Neuronal stem cell (in vitro differentiated cells): ENCODE results near the gene KTN1.

Experiments used
- DNase-seq: peaks from one replicate; pipeline ENCODE4 v3.0.0-alpha.2; 2013; ENCODE audit warnings: low spot score
- H2AFZ ChIP-seq: one replicate; pipeline ENCODE4 v1.6.1; 2013; ENCODE audit warnings: mild to moderate bottlenecking, low read length, inconsistent platforms
- H2AK5ac ChIP-seq: 2 replicates; pipeline ENCODE4 v1.6.1; 2013; ENCODE audit warnings: low read depth, mild to moderate bottlenecking, inconsistent platforms, low read length, moderate library complexity, mixed read lengths
- H2BK120ac ChIP-seq: 2 replicates; pipeline ENCODE4 v1.6.1; 2013; ENCODE audit warnings: low read depth, mild to moderate bottlenecking, inconsistent platforms, low read length, moderate library complexity, mixed read lengths
- H2BK12ac ChIP-seq: one replicate; pipeline ENCODE4 v1.6.1; 2013; ENCODE audit warnings: low read length, inconsistent platforms
- H2BK15ac ChIP-seq: 2 replicates; pipeline ENCODE4 v1.6.1; 2013; ENCODE audit warnings: mild to moderate bottlenecking, low read length, inconsistent platforms, mixed read lengths
- H2BK5ac ChIP-seq: one replicate; pipeline ENCODE4 v1.6.1; 2013; ENCODE audit warnings: inconsistent platforms, mild to moderate bottlenecking, low read length, moderate library complexity
- H3K14ac ChIP-seq: one replicate; pipeline ENCODE4 v1.6.1; 2013; ENCODE audit warnings: low read length, inconsistent platforms
- H3K18ac ChIP-seq: 2 replicates; pipeline ENCODE4 v1.6.1; 2013; ENCODE audit warnings: low read length, inconsistent platforms
- H3K23ac ChIP-seq: 2 replicates; pipeline ENCODE4 v1.6.1; 2013; ENCODE audit warnings: low read depth, mild to moderate bottlenecking, mixed read lengths, low read length, inconsistent platforms; ENCODE audit not compliant: poor library complexity
- H3K27ac ChIP-seq: replicated peaks from 3 replicates; pipeline ENCODE4 v1.5.1; 2013; ENCODE audit warnings: low read length, inconsistent platforms
- H3K27me3 ChIP-seq, 3 experiments: 2 replicates each; pipeline ENCODE4 v1.6.1; 2013; ENCODE audit warnings: low read length in 3 of 3, mild to moderate bottlenecking in 2 of 3, inconsistent platforms in 1 of 3, low read depth in 1 of 3, mixed read lengths in 1 of 3, moderate library complexity in 1 of 3; ENCODE audit not compliant: control insufficient read depth in 3 of 3, insufficient read depth in 3 of 3
- H3K36me3 ChIP-seq, 2 donors: replicated peaks in 1 of 2; 2 replicates each; pipeline ENCODE4 v1.6.1; 2013; ENCODE audit warnings: low read length in 2 of 2; ENCODE audit not compliant: control insufficient read depth in 2 of 2, insufficient read depth in 2 of 2
- H3K4ac ChIP-seq: 2 replicates; pipeline ENCODE4 v1.6.1; 2013; ENCODE audit warnings: inconsistent platforms, mild to moderate bottlenecking, low read length, moderate library complexity
- H3K4me1 ChIP-seq, 2 donors: 1 replicate in 1 of 2; 2 replicates in 1 of 2; pipeline ENCODE4 v1.6.1; 2013; ENCODE audit warnings: low read length in 2 of 2, low read depth in 1 of 2; ENCODE audit not compliant: control insufficient read depth in 2 of 2, insufficient read depth in 1 of 2
- H3K4me2 ChIP-seq: one replicate; pipeline ENCODE4 v1.6.1; 2013; ENCODE audit warnings: mild to moderate bottlenecking, low read length, inconsistent platforms; ENCODE audit not compliant: insufficient read depth, poor library complexity, severe bottlenecking
- H3K4me3 ChIP-seq, 2 donors: 2 replicates each; pipeline ENCODE4 v1.5.1; 2013; ENCODE audit warnings: low read length in 2 of 2, mild to moderate bottlenecking in 2 of 2, inconsistent platforms in 1 of 2, moderate library complexity in 1 of 2
- H3K79me1 ChIP-seq: one replicate; pipeline ENCODE4 v1.6.1; 2013; ENCODE audit warnings: low read depth, mild to moderate bottlenecking, inconsistent platforms, low read length, moderate library complexity
- H3K9ac ChIP-seq: one replicate; pipeline ENCODE4 v1.6.1; 2013; ENCODE audit warnings: mild to moderate bottlenecking, low read depth, low read length, inconsistent platforms; ENCODE audit not compliant: poor library complexity
- H3K9me3 ChIP-seq, 2 donors: replicated peaks in 1 of 2; 2 replicates each; pipeline versions ENCODE3 to v1.6.1; 2013; ENCODE audit warnings: low read length in 2 of 2, mild to moderate bottlenecking in 2 of 2, inconsistent platforms in 1 of 2, low read depth in 1 of 2, mixed read lengths in 1 of 2, moderate library complexity in 1 of 2; ENCODE audit not compliant: control insufficient read depth in 2 of 2, insufficient read depth in 1 of 2
- H4K8ac ChIP-seq: one replicate; pipeline ENCODE4 v1.6.1; 2013; ENCODE audit warnings: low read depth, mild to moderate bottlenecking, inconsistent platforms, low read length, moderate library complexity
- H4K91ac ChIP-seq: one replicate; pipeline ENCODE4 v1.6.1; 2013; ENCODE audit warnings: low read length, low read depth, mild to moderate bottlenecking, inconsistent platforms; ENCODE audit not compliant: poor library complexity
- WGBS, 2 donors: extraction: QIAGEN DNeasy Blood & Tissue Kit; methylation state at CpG; one replicate each; pipeline ENCODE4 v1.1.7; 2013; ENCODE audit warnings: missing lambda C conversion rate in 2 of 2, mixed read lengths in 1 of 2; ENCODE audit not compliant: insufficient read length in 2 of 2, insufficient replicate concordance in 1 of 2; ENCODE audit errors: extremely low coverage in 2 of 2; 5-methylcytosine and 5-hydroxymethylcytosine counted together

Gene KTN1

GRCh38 chr14:55553791-55554190, 26.2 kb upstream of the KTN1 start:
- no peak overlapping the region for H3K23ac ChIP-seq
- H2BK12ac ChIP-seq: no peak overlapping the region
- H4K91ac ChIP-seq: no peak overlapping the region
- no peak overlapping the region for H2AK5ac ChIP-seq
- no peak overlapping the region for H3K27ac ChIP-seq
- no peak overlapping the region for H3K4me3 ChIP-seq
- no peak overlapping the region for H2BK120ac ChIP-seq
- H4K8ac ChIP-seq: no peak overlapping the region
- H2BK5ac ChIP-seq: no peak overlapping the region
- no peak for DNase-seq
- peaks cover 0 to 1% of the 10 kb centered on the region in 2 donors for H3K36me3 ChIP-seq
- H3K27me3 ChIP-seq: no peaks in the 10 kb centered on the region
- H3K4me1 ChIP-seq: peaks cover 4% of the 10 kb centered on the region in 2 donors
- WGBS, 2 donors: no CpG with 5 or more reads among the region's 2 CpGs
- no peak overlapping the region for H3K4ac ChIP-seq
- peaks cover 0 to 7% of the 10 kb centered on the region in 2 donors for H3K9me3 ChIP-seq
- no peak overlapping the region for H2AFZ ChIP-seq
- H3K79me1 ChIP-seq: no peaks in the 10 kb centered on the region
- no peak overlapping the region for H3K9ac ChIP-seq
- H3K4me2 ChIP-seq: no peak overlapping the region
- H3K18ac ChIP-seq: no peak overlapping the region
- no peak overlapping the region for H2BK15ac ChIP-seq
- H3K14ac ChIP-seq: no peak overlapping the region

DNA sequence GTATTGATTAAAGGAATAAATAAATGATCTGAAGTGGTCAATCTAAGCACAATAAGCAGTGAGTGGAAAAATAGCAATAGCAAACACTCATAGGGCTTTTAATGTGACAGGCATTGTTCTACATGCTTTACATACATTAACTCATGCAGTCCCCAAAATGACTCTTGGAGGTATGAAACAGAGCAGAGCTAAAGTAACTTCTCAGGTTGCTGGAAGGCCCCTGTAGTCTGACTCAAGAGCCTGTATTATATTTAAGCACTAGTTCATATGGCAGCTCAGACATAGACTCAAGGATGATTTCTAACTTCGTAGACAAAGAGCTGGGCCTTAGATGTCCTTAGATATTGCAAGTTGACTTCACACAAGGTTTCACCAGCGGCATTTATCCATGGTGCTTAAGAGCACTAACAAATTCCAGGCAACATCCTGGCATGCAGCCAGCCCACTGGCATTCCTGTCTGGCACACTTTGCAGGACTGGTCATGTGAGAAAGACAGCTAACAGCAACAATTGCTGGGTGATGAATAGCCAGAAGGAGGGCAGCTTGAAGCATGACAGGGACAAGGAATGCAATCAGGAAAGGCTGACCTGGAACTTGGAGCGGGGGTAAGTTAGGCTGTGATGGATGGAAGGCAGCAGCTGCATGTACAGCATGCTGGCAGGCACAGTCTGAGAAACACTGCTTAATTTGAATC, 22.9 kb upstream of the KTN1 start:
- no peaks in the 10 kb centered on the region for H3K79me1 ChIP-seq
- H2BK5ac ChIP-seq: no peak overlapping the region
- no CpG with 5 or more reads among the region's 3 CpGs for WGBS, 2 donors
- H3K36me3 ChIP-seq: peaks cover 0 to 7% of the 10 kb centered on the region in 2 donors
- H3K27me3 ChIP-seq: no peaks in the 10 kb centered on the region
- H3K9ac ChIP-seq: no peak overlapping the region
- H3K23ac ChIP-seq: no peak overlapping the region
- H3K27ac ChIP-seq: no peak overlapping the region
- H2AFZ ChIP-seq: no peak overlapping the region
- H3K4me3 ChIP-seq: no peak overlapping the region
- no peak overlapping the region for H4K8ac ChIP-seq
- DNase-seq: no peak
- no peak overlapping the region for H3K18ac ChIP-seq
- H3K4me1 ChIP-seq: peaks cover 4% of the 10 kb centered on the region in 2 donors
- no peak overlapping the region for H3K4ac ChIP-seq
- no peak overlapping the region for H2AK5ac ChIP-seq
- peaks cover 0 to 7% of the 10 kb centered on the region in 2 donors for H3K9me3 ChIP-seq
- no peak overlapping the region for H4K91ac ChIP-seq
- H2BK120ac ChIP-seq: no peak overlapping the region
- H3K14ac ChIP-seq: no peak overlapping the region
- no peak overlapping the region for H3K4me2 ChIP-seq
- H2BK15ac ChIP-seq: no peak overlapping the region
- H2BK12ac ChIP-seq: no peak overlapping the region

DNA sequence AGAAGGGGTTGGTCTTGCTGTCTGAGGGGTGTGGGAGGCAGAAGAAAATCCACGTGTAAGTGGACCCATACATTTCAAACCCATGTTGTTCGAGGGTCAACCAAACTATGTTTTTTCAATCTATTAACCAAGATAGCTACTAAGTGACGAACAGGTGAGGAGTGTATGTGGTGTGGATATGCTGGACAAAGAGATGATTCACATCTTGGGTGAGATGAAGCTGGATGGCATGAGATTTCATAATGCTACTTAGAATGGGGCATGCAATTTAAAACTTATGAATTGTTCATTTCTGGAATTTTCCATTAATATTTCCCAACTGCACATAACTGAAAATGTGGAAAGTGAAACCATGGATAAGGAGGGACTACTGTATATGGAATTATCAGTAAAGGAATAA, 17.9 kb upstream of the KTN1 start:
- peaks cover 4% of the 10 kb centered on the region in 2 donors for H3K4me1 ChIP-seq
- H3K18ac ChIP-seq: no peak overlapping the region
- H3K36me3 ChIP-seq: peaks cover 0 to 7% of the 10 kb centered on the region in 2 donors
- no peak overlapping the region for H3K14ac ChIP-seq
- H2BK120ac ChIP-seq: no peak overlapping the region
- H2BK15ac ChIP-seq: no peak overlapping the region
- no peak overlapping the region for H3K4me2 ChIP-seq
- no CpG with 5 or more reads among the region's 3 CpGs for WGBS, 2 donors
- H3K27me3 ChIP-seq: no peaks in the 10 kb centered on the region
- no peaks in the 10 kb centered on the region for H3K79me1 ChIP-seq
- H3K4ac ChIP-seq: no peak overlapping the region
- H3K9ac ChIP-seq: no peak overlapping the region
- H2AK5ac ChIP-seq: no peak overlapping the region
- no peak overlapping the region for H4K91ac ChIP-seq
- H3K9me3 ChIP-seq: no peaks in the 10 kb centered on the region
- no peak overlapping the region for H3K27ac ChIP-seq
- H2AFZ ChIP-seq: no peak overlapping the region
- no peak overlapping the region for H3K23ac ChIP-seq
- no peak overlapping the region for H2BK12ac ChIP-seq
- H2BK5ac ChIP-seq: no peak overlapping the region
- no peak for DNase-seq
- H4K8ac ChIP-seq: no peak overlapping the region
- H3K4me3 ChIP-seq: no peak overlapping the region

- Histone ChIP-seq H2BK120ac (no peak overlapping the region), H2BK15ac (no peak overlapping the region), H2AFZ (no peak overlapping the region), H3K9me3 (no peaks in the 10 kb centered on the region), H3K79me1 (no peaks in the 10 kb centered on the region), H3K4me1 (no peaks in the 10 kb centered on the region), H3K4me2 (no peak overlapping the region), H3K27me3 (no peaks in the 10 kb centered on the region), H2AK5ac (no peak overlapping the region), H3K23ac (no peak overlapping the region), H3K36me3 (no peaks in the 10 kb centered on the region), H4K91ac (no peak overlapping the region), H4K8ac (no peak overlapping the region), H3K18ac (no peak overlapping the region), H3K27ac (no peak overlapping the region), H2BK5ac (no peak overlapping the region), H2BK12ac (no peak overlapping the region), H3K9ac (no peak overlapping the region), H3K4me3 (no peak overlapping the region), H3K14ac (no peak overlapping the region), H3K4ac (no peak overlapping the region)
- no peak for DNase-seq
Observed at GRCh38 chr14:55568618-55569017, 11.4 kb upstream of the KTN1 start.
